ENCODE data around the gene ITGA5.

ITGA5 gene

DNA sequence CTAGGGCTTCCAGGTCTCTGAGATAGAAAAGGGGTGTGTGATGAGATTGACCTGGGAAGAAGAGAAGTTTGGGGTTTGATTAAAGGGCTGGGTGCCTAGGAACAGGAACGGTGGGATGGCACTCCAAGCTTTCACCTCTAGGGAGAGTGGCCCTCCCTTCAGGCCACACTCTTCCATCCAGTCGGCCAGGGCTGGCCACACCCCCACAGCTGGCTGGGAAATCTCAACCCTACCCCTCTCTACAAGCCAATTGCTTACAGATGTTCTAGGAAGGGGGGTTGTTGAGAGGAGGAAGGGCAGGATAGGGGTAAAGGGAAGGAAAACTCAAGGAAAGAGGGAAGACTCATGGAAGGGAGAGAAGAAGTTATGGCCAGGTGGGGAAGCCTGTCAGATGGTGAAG is 6.6 kb upstream of the ITGA5 start:
- TF ChIP-seq CTCF (IDR thresholded peaks at IDR 0.05; ENCODE audit: low read depth, low read length) = no peak
- H3K4me3 ChIP-seq (ENCODE audit: low read depth, low read length) = no peak overlapping the region

- no peak for TF ChIP-seq CTCF (IDR thresholded peaks at IDR 0.05; ENCODE audit: low read depth, low read length)
- H3K4me3 ChIP-seq (ENCODE audit: low read depth, low read length) = no peak overlapping the region
Measured at GRCh38 chr12:54424224-54424623, 5.2 kb upstream of the ITGA5 start.

DNA sequence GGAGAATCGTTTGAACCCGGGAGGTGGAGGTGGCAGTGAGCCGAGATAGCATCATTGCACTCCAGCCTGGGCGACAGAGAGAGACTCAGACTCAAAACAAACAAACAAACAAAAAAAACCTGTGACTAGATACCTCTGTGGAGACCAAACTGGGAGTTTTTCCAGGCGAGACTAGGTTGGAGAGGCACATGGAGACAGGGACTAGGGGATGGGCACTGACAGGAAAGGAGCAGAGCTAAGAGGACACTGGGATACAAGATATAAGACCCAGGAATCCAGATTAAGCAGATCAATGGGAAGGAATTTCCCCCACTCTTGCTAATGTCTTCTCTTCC is 4.7 kb upstream of the ITGA5 start:
- no peak overlapping the region for H3K4me3 ChIP-seq (ENCODE audit: low read depth, low read length)
- TF ChIP-seq CTCF (IDR thresholded peaks at IDR 0.05; ENCODE audit: low read depth, low read length) = no peak

- H3K4me3 ChIP-seq (ENCODE audit: low read depth, low read length) = no peak overlapping the region
- TF ChIP-seq CTCF (IDR thresholded peaks at IDR 0.05; ENCODE audit: low read depth, low read length) = no peak
Measured at GRCh38 chr12:54421879-54422250, 2.8 kb upstream of the ITGA5 start.

DNA sequence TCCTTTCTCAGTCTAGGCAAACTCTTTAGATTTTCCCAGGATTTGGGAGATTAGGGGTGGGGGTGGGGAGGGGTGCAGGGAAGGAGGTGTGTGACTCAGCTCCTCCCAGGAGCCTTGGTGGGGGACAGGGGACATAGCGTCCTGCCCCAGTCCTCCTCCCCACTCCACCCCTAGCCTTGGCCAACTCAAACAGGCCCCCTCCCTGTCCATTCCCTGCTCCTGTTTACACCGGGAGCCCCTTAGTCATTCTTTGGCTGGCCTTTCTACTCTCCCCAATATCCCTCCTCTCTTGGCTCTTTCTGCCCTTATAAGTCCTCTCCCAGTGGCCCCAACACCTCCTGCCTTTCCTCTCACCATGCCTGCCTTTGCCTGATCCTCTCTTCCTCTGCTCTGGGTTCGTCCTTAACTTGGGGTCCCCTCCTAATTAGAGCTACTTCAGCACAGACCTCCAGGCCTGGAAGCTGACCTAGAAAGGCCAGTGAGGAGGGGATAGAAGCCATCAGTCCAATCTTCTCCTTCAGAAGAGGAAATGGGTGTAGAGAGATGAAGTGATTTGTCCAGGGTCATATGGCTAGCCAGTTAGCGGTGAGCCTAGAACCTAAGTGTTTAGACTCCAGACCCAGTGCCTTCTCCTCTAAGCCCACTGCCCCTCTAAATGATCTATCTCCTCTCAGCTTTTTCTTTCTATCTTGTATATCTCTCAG is 2.3 kb upstream of the ITGA5 start:
- TF ChIP-seq CTCF (IDR thresholded peaks at IDR 0.05; ENCODE audit: low read depth, low read length) = no peak
- H3K4me3 ChIP-seq (ENCODE audit: low read depth, low read length) = no peak overlapping the region

- no peak overlapping the region for H3K4me3 ChIP-seq (ENCODE audit: low read depth, low read length)
- no peak for TF ChIP-seq CTCF (IDR thresholded peaks at IDR 0.05; ENCODE audit: low read depth, low read length)
Measured at GRCh38 chr12:54420766-54421144, 1.7 kb upstream of the ITGA5 start.

GRCh38 chr12:54418441-54419087 is 502 bp downstream of the ITGA5 start:
- H3K4me3 ChIP-seq (ENCODE audit: low read depth, low read length) = peak overlapping the region; percentile 95
- no peak for TF ChIP-seq CTCF (IDR thresholded peaks at IDR 0.05; ENCODE audit: low read depth, low read length)

Data from WI38 (cell line).